Erythroblast (primary cell): ENCODE results near the gene RNF212.

ENCODE experiments used
- GATA1 ChIP-seq: IDR thresholded peaks from 2 replicates; pipeline ENCODE4 v1.6.1; 2011; ENCODE audit warnings: low read depth, mild to moderate bottlenecking, control low read depth, low read length, moderate library complexity
- POLR2A ChIP-seq: IDR thresholded peaks from 2 replicates; pipeline ENCODE4 v1.6.1; 2011; ENCODE audit warnings: mild to moderate bottlenecking, low read length

- TF ChIP-seq POLR2A (no peak), GATA1 (no peak)
These were observed 89.2 kb downstream of the RNF212 start for GRCh38 chr4:1023895-1024740.
